GM12892 (cell line): ENCODE measurements around the gene SH2D6.

Source experiments
- POLR2A ChIP-seq: IDR thresholded peaks from 2 replicates; pipeline ENCODE4 v1.6.1; 2011; ENCODE audit warnings: low read depth, low read length, control low read depth
- POLR2AphosphoS5 ChIP-seq: IDR thresholded peaks from 2 replicates; pipeline ENCODE4 v1.6.1; 2011; ENCODE audit warnings: low read depth, low read length, control low read depth

DNA sequence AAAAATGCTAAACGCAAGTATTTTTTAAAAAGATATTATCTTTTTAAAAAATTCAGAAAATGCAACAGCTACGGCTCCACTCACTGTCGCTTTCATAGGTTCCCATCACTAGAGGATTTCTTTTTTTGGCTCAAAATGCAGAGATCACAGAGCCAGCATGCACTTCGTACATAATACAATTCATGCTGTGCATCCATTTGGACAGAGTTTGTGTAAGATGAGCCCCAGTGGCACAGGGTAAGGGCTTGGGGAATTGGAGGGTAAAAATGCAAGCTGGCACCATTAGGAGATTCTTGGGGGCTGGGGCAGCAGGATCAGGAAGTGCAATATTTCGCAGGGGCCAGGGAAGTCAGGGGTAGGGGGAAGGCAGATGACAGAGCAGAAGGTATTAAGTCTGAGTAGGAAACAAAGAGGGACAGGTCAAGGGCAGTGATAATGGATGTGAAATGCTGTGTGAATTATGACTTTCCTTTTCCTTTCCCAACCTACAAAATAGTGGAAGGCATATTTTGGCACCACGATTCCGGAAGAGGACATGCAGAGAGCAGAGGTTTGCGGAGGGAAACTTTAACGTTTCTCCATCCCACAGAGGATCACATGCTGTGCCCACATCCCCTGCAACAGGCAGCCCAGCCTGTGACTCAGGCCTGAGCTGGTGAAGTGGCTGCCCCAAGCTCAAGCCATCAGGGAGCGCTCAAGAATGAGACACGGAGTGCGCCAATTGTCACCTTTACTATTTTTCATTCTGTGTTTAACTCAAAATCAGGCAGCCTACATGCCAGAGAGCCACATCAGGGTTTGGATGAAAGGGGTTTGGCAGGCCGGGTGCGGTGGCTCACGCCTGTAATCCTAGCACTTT is 13.1 kb upstream of the SH2D6 start:
- no peak for TF ChIP-seq POLR2AphosphoS5
- no peak for TF ChIP-seq POLR2A
